ENCODE data around the gene ZNF567. TPM values are rescaled to one million over a fixed set of nuclear protein-coding genes. Genes with fewer than 3 reads are reported as not detected.

The ZNF567 gene
- total and polyA plus RNA-seq, 2 of the 8 experiments (the other 6 are each of a cell fraction or from before 2014, with no cell fraction given) = 6.5 to 10.5 TPM

GRCh38 chr19:36665832-36666231 is 21.6 kb upstream of the ZNF567 start (continued):
- TF ChIP-seq ZNF274 (IDR thresholded peaks at IDR 0.05; ENCODE audit: borderline replicate concordance, extremely low read depth, low read length) = no peak
- no peak for TF ChIP-seq RBBP5 (IDR thresholded peaks at IDR 0.05; ENCODE audit: borderline replicate concordance, low read depth, low read length)
- TF ChIP-seq ASH2L (IDR thresholded peaks at IDR 0.05; ENCODE audit: low read length) = no peak
- TF ChIP-seq JUN (IDR thresholded peaks at IDR 0.05; ENCODE audit: low read depth, low read length) = no peak
- no peak for TF ChIP-seq EP300 (IDR thresholded peaks at IDR 0.05; ENCODE audit: borderline replicate concordance in 1 of 2, low read depth in 2 of 2, low read length in 2 of 2)

Data from H1 (cell line).